ENCODE results near the gene TXNRD2. TPM values are rescaled to one million over a fixed set of nuclear protein-coding genes. Genes with fewer than 3 reads are reported as not detected.

The TXNRD2 gene
- total RNA-seq, 1 experiment from 2014 or later, result 17.2 TPM

DNA sequence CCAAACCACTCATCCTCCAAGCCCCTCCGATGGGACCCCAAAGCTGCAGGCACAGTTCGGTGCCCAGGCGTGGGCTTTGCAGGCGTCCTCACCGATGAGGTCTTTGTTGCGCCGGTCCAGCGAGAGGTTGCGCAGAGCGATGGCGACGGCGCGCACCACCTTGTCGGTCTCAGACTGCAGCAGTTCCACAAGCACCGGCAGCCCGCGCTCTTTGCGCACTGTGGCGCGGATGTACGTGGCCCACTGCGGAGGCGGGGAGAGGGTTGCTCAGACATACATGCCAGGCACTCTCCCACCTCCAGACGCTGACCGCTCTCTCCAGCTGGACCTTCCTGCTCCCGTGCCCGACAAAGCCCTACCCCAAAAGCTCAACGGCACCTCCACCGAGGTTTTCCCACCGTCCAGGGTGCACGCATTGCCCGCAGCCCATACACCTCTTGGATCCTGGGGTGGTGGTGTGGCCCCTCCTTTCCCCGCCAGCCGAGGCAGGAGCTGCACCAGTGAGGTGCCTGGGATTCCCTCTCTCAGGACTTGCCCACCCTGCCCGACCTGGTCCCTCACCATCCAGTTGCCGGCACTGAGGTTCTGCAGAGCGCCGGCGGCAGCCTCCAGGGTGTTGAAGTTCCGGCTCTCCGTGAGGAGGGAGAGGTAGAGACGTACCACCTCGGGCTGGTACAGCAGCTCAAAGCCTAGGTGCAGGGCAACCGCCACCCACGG lies 32.1 kb upstream of the TXNRD2 start:
- Histone ChIP-seq H3K36me3 (peaks cover 4% of the 10 kb centered on the region; the same call in 1 of the 2 replicates), H3K9me3 (replicated peaks) (no peaks in the 10 kb centered on the region), H3K4me3 (no peak overlapping the region), H3K27me3 (no peaks in the 10 kb centered on the region), H3K4me1 (peaks cover 11% of the 10 kb centered on the region), H3K27ac (no peak overlapping the region)
- DNase-seq, result no peak

DNA sequence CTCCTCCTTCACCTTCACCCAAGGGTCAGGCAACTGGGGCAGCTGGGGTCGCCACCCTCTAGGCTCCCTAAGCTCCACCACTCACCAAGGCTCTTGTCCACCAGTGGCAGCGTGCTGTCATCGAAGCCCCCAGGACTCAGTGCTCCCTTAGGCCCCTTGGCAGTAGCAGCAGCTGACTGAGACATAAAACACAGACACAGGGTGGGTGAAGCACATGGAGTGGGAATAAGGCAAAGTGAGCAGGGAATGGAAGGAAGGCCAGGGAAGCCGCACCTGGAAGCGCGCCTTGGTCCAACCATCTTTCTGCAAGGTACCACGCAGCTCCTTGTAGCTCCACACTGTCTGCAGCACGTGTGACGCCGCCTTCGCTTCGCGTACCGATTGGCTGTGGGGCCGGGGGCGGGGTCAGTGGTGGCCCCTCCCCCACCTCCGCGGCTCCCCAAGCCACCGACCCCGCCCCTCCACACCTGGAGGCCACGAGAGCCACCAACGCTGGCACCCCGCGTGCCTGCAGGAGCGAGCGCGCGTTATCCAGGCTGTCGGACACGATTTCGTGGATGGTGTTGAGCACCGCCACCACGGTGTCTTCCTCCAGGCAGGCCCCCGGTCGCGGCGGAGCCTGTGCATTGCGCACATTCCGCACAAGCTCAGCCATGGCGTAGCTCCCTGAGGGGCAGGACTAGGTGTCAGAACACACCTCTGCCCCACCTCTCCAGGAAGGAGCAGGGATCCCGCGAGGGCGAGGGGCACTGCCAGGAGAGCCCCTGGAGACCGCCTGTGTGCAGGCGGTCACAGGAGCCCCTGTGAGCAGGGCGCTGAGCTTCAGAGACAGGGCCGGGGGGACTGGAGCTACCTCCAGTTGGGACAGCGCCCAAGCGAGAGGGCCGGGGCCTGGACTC lies 31.3 kb upstream of the TXNRD2 start:
- Histone ChIP-seq H3K27ac (no peak overlapping the region), H3K27me3 (no peaks in the 10 kb centered on the region), H3K4me3 (no peak overlapping the region), H3K9me3 (replicated peaks) (no peaks in the 10 kb centered on the region), H3K36me3 (peaks cover 7% of the 10 kb centered on the region; the same call in 1 of the 2 replicates), H3K4me1 (peaks cover 11% of the 10 kb centered on the region)
- DNase-seq, result no peak

DNA sequence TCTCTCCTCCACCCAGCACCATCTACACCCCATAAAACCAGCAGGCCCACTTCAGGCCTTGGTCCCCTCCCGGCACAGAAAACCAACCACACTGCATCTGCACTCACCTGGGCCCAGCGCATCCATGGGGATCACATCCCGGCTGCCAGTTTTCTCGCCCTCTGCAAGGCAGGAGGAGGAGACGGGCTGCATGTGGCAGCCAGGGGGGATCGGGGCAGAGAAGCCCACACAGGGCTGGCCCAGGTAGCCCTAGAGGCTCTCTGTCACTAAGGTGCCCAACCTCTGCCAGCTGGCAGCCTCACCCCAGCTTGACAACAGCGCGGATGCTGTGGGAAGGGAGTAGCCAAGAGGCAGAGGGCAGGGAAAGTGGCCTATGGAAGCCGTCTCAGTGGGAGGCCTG lies 30.6 kb upstream of the TXNRD2 start:
- no peak overlapping the region for H3K4me3 ChIP-seq
- H3K27me3 ChIP-seq, result no peaks in the 10 kb centered on the region
- DNase-seq, result no peak
- peaks cover 9% of the 10 kb centered on the region; the same call in 1 of the 2 replicates for H3K36me3 ChIP-seq
- H3K27ac ChIP-seq, result no peak overlapping the region
- H3K9me3 ChIP-seq (replicated peaks), result no peaks in the 10 kb centered on the region
- H3K4me1 ChIP-seq, result peaks cover 11% of the 10 kb centered on the region

DNA sequence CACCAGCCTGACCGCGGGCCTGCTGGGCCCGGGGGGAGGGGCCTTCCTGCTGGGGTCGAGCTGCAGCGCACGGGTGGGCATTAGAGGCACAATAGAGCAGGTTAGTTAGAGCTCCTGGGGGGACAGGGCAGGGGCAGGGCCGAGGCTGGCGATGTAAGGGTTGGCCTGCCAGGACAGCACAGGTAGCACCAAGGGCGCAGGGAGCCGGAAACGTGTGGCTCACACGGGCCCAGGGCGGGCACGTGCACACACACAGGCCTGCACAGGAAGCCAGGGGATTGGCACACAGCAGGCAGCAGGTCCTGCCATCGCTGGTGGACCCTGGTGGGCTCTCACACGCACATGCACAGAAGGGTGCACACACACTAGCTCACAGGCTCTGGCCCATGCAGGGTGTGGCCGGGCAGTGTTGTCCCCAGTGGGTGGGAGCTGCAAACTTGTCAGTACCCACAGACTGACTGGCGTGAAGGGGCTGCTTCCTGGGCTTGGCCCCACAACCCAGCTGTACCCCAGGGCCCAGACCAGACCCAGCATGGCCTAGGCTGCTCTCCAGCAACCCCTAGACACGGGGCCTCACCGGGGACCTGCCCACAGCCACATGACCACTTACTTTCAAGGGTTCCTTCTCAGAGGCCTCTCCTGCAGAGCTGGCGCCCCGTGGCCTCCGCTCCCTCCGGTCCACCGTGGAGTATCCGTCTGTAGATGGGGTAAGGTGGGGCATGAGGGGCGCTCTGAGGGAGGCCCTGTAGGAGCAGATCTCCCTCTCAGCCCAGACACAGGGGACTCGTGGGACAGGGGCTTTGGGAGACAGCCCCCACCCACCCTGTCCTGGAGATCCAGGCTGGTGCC lies 29.9 kb upstream of the TXNRD2 start:
- Histone ChIP-seq H3K36me3 (peaks cover 12% of the 10 kb centered on the region; the same call in 1 of the 2 replicates), H3K27ac (no peak overlapping the region), H3K4me3 (no peak overlapping the region), H3K9me3 (replicated peaks) (no peaks in the 10 kb centered on the region), H3K27me3 (no peaks in the 10 kb centered on the region), H3K4me1 (peaks cover 11% of the 10 kb centered on the region)
- no peak for DNase-seq

DNA sequence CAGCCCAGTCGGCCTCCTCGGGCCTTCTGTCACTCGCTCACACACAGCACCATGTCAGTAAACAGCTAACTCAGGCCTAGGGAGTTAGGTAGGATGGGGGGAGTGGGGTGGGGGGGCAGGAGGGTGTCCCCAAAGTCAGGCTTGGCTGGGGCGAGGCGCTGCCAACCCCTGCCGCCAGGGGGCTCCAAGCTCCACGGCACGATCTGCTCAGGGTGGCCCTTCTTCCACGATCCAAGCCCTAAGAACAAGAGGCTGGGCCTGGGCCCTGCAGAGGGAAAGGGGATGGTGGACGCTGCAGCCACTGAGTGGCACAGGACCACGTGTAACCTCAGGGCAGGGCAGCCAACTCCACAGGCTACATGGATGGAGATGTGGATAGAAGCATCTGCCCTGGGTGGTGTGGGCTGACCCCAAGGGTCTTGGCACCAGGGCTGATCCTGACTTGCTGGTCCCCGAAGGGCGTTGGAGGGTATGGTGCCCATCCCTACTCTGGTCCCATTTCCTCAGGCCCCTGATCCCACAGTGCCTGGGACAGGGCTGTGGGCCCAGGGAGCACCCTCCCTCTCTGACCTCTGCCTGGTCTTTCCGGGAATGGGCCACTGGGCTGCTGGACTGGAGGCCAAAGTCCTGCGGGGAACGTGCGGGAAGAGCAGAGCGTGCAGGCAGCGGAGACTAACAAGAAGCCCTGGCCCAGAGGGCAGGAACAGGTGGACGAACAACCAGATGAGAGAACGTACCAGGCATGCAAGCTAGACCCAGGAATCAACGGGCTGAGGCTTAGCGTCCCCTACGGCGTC lies 29.1 kb upstream of the TXNRD2 start:
- H3K27me3 ChIP-seq, result no peaks in the 10 kb centered on the region
- H3K27ac ChIP-seq, result no peak overlapping the region
- peaks cover 15% of the 10 kb centered on the region for H3K4me1 ChIP-seq
- no peak overlapping the region for H3K4me3 ChIP-seq
- peak; percentile 70 to 81 for DNase-seq
- no peaks in the 10 kb centered on the region for H3K9me3 ChIP-seq (replicated peaks)
- peaks cover 12% of the 10 kb centered on the region; the same call in 1 of the 2 replicates for H3K36me3 ChIP-seq

DNA sequence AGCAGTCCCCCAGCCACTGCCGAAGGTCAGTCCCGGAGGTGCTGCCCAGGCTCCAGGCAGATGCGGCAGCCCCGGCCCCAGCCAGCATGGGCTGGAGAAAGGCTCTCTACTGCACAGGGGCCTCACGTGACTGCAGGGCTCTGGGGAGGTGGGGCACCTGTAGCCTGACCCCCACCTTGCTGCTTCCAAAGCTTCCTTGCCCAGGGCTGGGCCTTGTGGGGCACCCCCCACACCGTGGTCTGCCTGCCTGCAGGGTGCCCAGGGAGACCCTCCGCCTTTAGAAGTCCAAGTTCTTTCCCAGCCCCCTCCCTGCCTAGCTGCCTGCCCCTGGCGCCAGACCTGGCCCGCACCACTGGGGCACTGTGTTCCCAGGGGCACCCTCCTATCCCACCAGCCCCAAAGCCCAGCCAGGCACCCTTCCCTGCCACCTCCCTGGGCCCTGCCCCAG lies 28.4 kb upstream of the TXNRD2 start:
- Histone ChIP-seq H3K27me3 (no peaks in the 10 kb centered on the region), H3K4me1 (peaks cover 8% of the 10 kb centered on the region), H3K36me3 (peaks cover 12% of the 10 kb centered on the region; the same call in 1 of the 2 replicates), H3K27ac (no peak overlapping the region), H3K9me3 (replicated peaks) (no peaks in the 10 kb centered on the region), H3K4me3 (no peak overlapping the region)
- no peak for DNase-seq

DNA sequence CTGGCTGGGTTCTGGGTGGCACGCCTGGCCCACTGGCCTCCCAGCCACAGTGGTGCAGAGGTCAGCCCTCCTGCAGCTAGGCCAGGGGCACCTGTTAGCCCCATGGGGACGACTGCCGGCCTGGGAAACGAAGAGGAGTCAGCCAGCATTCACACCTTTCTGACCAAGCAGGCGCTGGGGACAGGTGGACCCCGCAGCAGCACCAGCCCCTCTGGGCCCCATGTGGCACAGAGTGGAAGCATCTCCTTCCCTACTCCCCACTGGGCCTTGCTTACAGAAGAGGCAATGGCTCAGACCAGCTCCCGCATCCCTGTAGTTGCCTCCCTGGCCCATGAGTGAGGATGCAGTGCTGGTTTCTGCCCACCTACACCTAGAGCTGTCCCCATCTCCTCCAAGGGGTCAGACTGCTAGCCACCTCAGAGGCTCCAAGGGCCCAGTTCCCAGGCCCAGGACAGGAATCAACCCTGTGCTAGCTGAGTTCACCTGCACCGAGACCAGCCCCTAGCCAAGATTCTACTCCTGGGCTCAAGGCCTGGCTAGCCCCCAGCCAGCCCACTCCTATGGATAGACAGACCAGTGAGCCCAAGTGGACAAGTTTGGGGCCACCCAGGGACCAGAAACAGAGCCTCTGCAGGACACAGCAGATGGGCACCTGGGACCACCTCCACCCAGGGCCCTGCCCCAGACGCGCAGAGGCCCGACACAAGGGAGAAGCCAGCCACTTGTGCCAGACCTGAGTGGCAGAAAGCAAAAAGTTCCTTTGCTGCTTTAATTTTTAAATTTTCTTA lies 27.7 kb upstream of the TXNRD2 start:
- peaks cover 12% of the 10 kb centered on the region; the same call in 1 of the 2 replicates for H3K36me3 ChIP-seq
- H3K27me3 ChIP-seq, result no peaks in the 10 kb centered on the region
- peaks cover 4% of the 10 kb centered on the region for H3K4me1 ChIP-seq
- H3K27ac ChIP-seq, result no peak overlapping the region
- DNase-seq, result no peak
- H3K4me3 ChIP-seq, result no peak overlapping the region
- H3K9me3 ChIP-seq (replicated peaks), result no peaks in the 10 kb centered on the region

DNA sequence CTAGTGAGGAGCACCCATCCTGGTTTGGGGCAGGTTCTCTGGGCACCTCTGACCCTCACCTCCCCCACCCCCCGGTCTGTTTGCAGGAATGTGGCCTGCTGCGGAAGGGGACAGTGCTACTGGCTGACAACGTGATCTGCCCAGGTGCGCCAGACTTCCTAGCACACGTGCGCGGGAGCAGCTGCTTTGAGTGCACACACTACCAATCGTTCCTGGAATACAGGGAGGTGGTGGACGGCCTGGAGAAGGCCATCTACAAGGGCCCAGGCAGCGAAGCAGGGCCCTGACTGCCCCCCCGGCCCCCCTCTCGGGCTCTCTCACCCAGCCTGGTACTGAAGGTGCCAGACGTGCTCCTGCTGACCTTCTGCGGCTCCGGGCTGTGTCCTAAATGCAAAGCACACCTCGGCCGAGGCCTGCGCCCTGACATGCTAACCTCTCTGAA lies 26.9 kb upstream of the TXNRD2 start:
- no peak for DNase-seq
- Histone ChIP-seq H3K27me3 (no peaks in the 10 kb centered on the region), H3K4me3 (no peak overlapping the region), H3K9me3 (replicated peaks) (no peaks in the 10 kb centered on the region), H3K4me1 (peaks cover 4% of the 10 kb centered on the region), H3K36me3 (peaks cover 17% of the 10 kb centered on the region), H3K27ac (no peak overlapping the region)

DNA sequence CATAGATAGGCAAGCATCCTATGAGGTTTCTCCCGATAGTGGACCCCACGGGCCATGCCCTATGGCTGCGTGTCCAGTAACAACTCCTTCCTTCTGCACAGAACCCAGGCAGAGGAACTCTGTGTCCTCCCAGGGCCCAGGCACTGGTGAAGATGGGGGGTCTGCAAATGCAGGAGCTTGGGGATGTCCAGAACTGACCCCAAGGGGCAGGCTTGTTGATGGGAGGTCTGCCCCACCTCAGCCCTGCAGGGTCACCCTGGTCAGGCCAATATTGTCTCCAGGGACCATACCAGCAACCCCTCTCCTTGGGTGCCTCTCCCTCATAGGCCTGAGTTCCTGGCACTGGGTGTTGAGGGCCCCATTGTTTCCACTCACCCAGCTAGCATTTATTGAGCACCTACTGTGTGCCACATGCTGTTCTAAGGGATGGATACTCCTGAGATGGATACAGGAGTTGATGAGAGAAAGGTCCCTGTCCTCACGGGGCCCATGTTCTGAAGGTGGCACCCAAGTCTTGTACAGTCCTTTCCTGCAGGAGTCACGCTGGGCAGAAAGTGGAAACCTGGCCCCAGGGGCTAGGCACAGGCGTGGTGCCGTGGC lies 26.3 kb upstream of the TXNRD2 start:
- no peaks in the 10 kb centered on the region for H3K9me3 ChIP-seq (replicated peaks)
- peaks cover 18% of the 10 kb centered on the region for H3K36me3 ChIP-seq
- DNase-seq, result no peak
- no peaks in the 10 kb centered on the region for H3K27me3 ChIP-seq
- H3K4me1 ChIP-seq, result peaks cover 4% of the 10 kb centered on the region
- H3K27ac ChIP-seq, result no peak overlapping the region
- no peak overlapping the region for H3K4me3 ChIP-seq

DNA sequence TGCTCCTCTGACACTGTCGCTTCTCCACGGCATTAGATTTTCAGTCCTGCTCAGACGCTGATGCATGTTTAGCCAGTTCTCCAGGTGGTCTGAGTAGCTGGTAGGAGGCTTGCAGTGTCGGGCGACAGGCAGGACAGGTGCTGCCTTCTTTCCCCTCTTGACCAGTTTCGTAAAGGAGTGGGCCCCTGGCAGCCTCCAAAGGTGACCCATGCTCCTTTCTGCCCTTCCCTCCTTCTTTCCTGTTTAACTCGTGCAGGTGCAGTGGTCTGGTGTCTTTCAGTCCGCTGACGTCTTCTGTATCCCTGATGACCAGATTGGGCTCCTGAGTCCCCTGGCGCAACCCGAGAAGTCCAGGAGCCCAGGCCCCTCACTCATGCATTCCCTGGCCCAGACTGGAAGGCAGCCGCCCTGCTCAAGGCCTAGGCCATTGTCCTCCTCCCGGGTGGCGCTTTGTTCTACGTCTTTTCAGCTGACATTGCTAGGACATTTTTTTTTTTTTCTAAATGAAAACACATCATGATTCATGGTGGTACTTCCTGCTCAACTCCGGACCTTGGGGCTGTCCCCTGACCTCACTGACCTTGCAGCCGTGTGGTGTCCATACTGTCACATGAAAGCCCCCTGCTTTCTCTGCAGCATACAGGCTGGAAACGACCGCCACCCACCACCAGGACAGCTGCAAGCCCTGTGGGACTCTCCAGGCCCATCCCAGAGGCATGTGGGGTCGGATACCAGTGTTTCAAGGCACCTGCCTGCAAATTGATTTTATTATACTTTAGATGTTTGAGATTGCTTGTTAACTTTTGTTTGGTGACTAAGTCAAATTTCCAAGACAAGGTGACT lies 25.5 kb upstream of the TXNRD2 start:
- Histone ChIP-seq H3K9me3 (replicated peaks) (no peaks in the 10 kb centered on the region), H3K4me3 (no peak overlapping the region), H3K27me3 (no peaks in the 10 kb centered on the region), H3K36me3 (peaks cover 18% of the 10 kb centered on the region), H3K27ac (no peak overlapping the region), H3K4me1 (peaks cover 4% of the 10 kb centered on the region)
- no peak for DNase-seq

DNA sequence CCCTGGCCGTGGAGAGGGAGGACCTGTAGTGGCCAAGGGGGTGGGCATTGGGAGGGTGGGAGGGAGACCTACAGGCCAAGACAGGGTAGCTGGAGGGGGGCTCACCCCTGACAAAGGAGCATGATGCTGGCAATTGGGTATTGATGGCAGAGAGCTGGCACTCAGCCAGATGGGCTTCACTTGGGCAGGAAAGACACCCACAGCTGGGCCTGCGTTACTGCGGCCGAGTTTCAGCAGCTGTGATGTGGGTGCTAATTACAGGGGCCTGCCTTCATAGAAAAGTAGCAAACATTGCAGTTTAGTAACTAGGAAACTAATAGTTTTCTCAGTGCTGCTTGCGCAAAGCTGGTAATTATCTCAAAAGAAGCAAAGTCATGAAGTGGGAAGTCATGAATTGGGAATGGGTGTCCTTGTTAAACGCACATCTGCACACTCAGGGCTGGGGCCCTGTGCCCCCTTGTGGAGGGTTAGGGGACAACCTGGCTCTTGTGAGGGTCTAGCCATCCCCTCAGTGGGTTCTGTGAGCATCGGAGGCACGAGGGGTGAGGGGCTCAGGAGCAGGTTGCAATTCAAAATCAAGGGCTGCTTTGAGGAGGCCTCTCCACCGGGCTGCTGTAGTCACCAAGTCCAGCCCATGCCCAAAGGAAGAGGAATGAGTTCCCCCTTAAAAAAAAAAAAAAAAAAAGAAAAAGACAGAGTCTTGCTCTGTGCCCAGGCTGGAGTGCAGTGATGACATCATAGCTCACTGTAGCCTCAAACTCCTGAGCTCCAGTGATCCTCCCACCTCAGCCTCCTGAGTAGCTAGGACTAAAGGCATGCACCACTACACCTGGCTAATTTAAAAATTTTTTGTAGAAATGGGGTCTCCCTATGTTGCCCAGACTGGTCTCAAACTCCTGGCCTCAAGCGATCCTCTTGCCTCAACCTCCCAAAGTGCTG lies 24.4 kb upstream of the TXNRD2 start:
- Histone ChIP-seq H3K4me1 (peaks cover 4% of the 10 kb centered on the region), H3K27me3 (no peaks in the 10 kb centered on the region), H3K9me3 (replicated peaks) (no peaks in the 10 kb centered on the region), H3K27ac (no peak overlapping the region), H3K36me3 (peaks cover 18% of the 10 kb centered on the region), H3K4me3 (no peak overlapping the region)
- peak; percentile 71 to 78 for DNase-seq

Measured in SJCRH30 (cell line).